Endodermal cell (in vitro differentiated cells): ENCODE results near the gene KIAA1217. TPM values are rescaled to one million over a fixed set of nuclear protein-coding genes. Genes with fewer than 3 reads are reported as not detected.

Source experiments
- DNase-seq: peaks from one replicate; pipeline ENCODE4 v3.0.0-alpha.2; 2017
- H3K27ac ChIP-seq: 2 replicates; pipeline ENCODE4 v1.5.1; 2013; ENCODE audit warnings: mild to moderate bottlenecking, low read depth, low read length, moderate library complexity
- H3K27me3 ChIP-seq: 2 replicates; pipeline ENCODE4 v1.6.1; 2013; ENCODE audit warnings: mild to moderate bottlenecking, low read length, moderate library complexity; ENCODE audit not compliant: insufficient read depth, control insufficient read depth, poor library complexity, severe bottlenecking
- H3K36me3 ChIP-seq: 2 replicates; pipeline ENCODE4 v1.7.0; 2013; ENCODE audit warnings: mild to moderate bottlenecking, low read length, moderate library complexity; ENCODE audit not compliant: control insufficient read depth, insufficient read depth
- H3K4me1 ChIP-seq: one replicate; pipeline ENCODE4 v1.7.0; 2013; ENCODE audit warnings: low read length; ENCODE audit not compliant: control insufficient read depth, insufficient read depth
- H3K4me3 ChIP-seq: 2 replicates; pipeline ENCODE4 v1.5.1; 2013; ENCODE audit warnings: mild to moderate bottlenecking, low read length, moderate library complexity
- H3K9ac ChIP-seq: 2 replicates; pipeline ENCODE4 v1.6.1; 2013; ENCODE audit warnings: mild to moderate bottlenecking, low read length, moderate library complexity; ENCODE audit not compliant: poor library complexity, severe bottlenecking; ENCODE audit errors: extremely low read depth
- H3K9me3 ChIP-seq: 2 replicates; pipeline ENCODE4 v1.6.1; 2013; ENCODE audit warnings: mild to moderate bottlenecking, low read length, moderate library complexity; ENCODE audit not compliant: control insufficient read depth
- H3K27ac Mint-ChIP-seq: 2 replicates; pipeline ENCODE4 v1.8.0; 2020; ENCODE audit warnings: mixed read lengths
- H3K27me3 Mint-ChIP-seq: 2 replicates; pipeline ENCODE4 v1.8.0; 2021; ENCODE audit warnings: mild to moderate bottlenecking, mixed read lengths; ENCODE audit not compliant: insufficient read depth
- H3K36me3 Mint-ChIP-seq: 2 replicates; pipeline ENCODE4 v1.8.0; 2020; ENCODE audit warnings: low read depth, mixed read lengths
- H3K4me1 Mint-ChIP-seq: 2 replicates; pipeline ENCODE4 v1.8.0; 2020; ENCODE audit warnings: mixed read lengths
- H3K4me3 Mint-ChIP-seq: 2 replicates; pipeline ENCODE4 v1.8.0; 2020; ENCODE audit warnings: mild to moderate bottlenecking, moderate library complexity, mixed read lengths
- H3K9me3 Mint-ChIP-seq: 2 replicates; pipeline ENCODE4 v1.8.0; 2020; ENCODE audit warnings: mild to moderate bottlenecking, mixed read lengths
- CTCF ChIP-seq: fragments of 200-600 bp; sonication (generic); conservative IDR thresholded peaks from 2 replicates; pipeline ENCODE4 v1.5.0; 2021; ENCODE audit warnings: antibody characterized with exemption, mild to moderate bottlenecking
- WGBS, 2 experiments: methylation state at CpG; one replicate each; pipeline versions ENCODE4 v1.1.5 to v1.1.7; 2013; ENCODE audit warnings: missing lambda C conversion rate in 2 of 2, mixed read lengths in 1 of 2; ENCODE audit not compliant: insufficient coverage in 1 of 2, insufficient read length in 1 of 2; 5-methylcytosine and 5-hydroxymethylcytosine counted together
- total RNA-seq, 2 donors: library from RNA; stranded (reverse); fragmentation: NEBNext Ultra II Directional in 1 of 2; extraction: Animal tissue kit (Norgen Biotek cat#: 25700) in 1 of 2; gene quantifications; 2 replicates in 1 of 2; 3 replicates in 1 of 2; pipeline ENCODE4 v1.2.1, GENCODE V29; 2021

The KIAA1217 gene
- total RNA-seq, 2 donors from 2014 or later: 25.4 to 27.2 TPM

DNA sequence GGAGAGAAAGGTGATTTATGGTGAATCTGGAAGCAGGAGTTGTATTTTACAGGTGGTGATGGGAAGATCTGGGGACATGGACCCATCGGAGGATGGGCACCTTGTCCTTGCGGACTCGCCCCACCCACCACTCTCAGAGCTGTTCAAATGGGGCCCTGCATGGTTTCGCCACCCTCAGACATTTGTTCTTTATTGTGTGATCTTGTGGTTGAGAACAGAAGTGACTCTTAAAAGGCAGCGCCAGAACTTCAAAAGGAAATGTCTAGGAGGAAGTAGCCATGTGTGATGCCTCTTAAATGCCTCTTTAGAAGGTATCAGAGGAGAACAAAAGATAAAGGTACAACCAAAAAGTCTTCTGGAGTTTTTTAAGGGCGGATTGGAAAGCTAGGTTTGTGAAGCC is 205.7 kb downstream of the KIAA1217 start:
- Mint-ChIP-seq H3K4me1 (peaks cover 10% of the 10 kb centered on the region), H3K27me3 (no peaks in the 10 kb centered on the region), H3K9me3 (no peaks in the 10 kb centered on the region), H3K36me3 (no peaks in the 10 kb centered on the region), H3K4me3 (no peak overlapping the region), H3K27ac (no peak overlapping the region)
- H3K4me3 ChIP-seq: no peak overlapping the region
- DNase-seq: no peak
- H3K9me3 ChIP-seq: no peaks in the 10 kb centered on the region
- no peak overlapping the region for H3K9ac ChIP-seq
- H3K27ac ChIP-seq: no peak overlapping the region
- no peaks in the 10 kb centered on the region for H3K36me3 ChIP-seq
- H3K27me3 ChIP-seq: no peaks in the 10 kb centered on the region
- TF ChIP-seq CTCF: no peak
- WGBS, 2 experiments: 94 to 100% methylated on average over 3 to 6 of the region's 6 CpGs
- no peaks in the 10 kb centered on the region for H3K4me1 ChIP-seq

DNA sequence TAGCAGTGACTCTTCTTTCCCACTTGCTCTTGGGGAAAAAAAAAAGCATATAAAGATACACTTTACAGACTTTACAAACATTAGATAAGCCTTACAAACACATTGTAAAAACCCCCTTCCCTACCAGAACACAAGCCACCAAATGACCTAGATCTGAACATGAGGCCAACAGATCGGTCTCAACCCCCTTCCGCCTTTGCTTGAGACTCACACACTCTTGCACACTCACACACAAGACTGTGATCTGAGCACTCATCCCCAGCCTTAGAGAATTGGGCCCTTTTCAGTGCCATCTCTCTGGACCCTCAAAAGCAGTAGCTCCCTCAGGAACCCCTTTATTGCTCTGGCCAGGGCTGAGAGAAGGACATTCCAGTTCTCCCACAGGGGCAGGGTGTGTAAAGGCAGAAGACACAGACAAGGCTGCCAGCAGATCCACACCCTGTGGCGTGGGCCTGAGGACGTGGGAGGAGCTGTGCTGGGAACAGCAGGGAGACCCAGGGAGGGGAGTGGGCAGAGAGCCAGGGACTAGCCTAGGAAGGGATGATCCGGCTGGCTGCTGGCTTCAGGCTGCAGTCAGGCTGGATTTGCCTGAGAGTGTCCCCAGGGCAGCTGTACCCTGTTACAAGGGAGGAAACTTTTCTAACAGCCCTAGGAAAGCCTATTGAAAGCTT is 206.7 kb downstream of the KIAA1217 start:
- no peak overlapping the region for H3K9ac ChIP-seq
- H3K36me3 ChIP-seq: no peaks in the 10 kb centered on the region
- H3K4me1 Mint-ChIP-seq: peaks cover 10% of the 10 kb centered on the region
- H3K27ac ChIP-seq: no peak overlapping the region
- TF ChIP-seq CTCF: no peak
- H3K27me3 Mint-ChIP-seq: no peaks in the 10 kb centered on the region
- H3K4me3 Mint-ChIP-seq: no peak overlapping the region
- no peaks in the 10 kb centered on the region for H3K9me3 Mint-ChIP-seq
- H3K9me3 ChIP-seq: no peaks in the 10 kb centered on the region
- H3K27me3 ChIP-seq: no peaks in the 10 kb centered on the region
- H3K27ac Mint-ChIP-seq: peak overlapping the region; percentile 41
- H3K4me1 ChIP-seq: no peaks in the 10 kb centered on the region
- DNase-seq: peak; percentile 56
- no peak overlapping the region for H3K4me3 ChIP-seq
- H3K36me3 Mint-ChIP-seq: no peaks in the 10 kb centered on the region
- 76 to 83% methylated on average over 1 to 5 of the region's 5 CpGs for WGBS, 2 experiments

DNA sequence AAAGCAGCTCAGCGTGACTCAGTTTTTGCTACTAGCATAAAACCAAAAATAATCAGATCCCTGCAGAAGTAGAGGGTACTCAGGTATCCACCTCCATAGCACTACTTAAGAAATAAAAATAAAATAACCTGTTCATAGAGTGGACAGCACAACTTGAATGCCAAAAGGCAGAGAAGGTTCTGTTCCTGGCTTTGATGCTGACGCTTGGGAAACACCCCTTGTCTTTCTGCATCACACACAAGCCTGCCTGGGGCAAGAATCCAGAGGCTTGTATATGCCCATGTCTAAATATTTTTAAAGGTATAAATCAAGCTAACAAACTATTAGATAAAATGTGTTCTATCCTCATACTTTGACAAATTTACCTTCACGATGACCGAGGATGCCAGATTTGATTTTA is 207.3 kb downstream of the KIAA1217 start:
- no peak for TF ChIP-seq CTCF
- no peak overlapping the region for H3K27ac ChIP-seq
- H3K9ac ChIP-seq: no peak overlapping the region

More for the DNA sequence above, 207.3 kb downstream of the KIAA1217 start:
- Mint-ChIP-seq H3K36me3 (no peaks in the 10 kb centered on the region), H3K27ac (no peak overlapping the region), H3K4me1 (peaks cover 10% of the 10 kb centered on the region), H3K9me3 (no peaks in the 10 kb centered on the region), H3K27me3 (no peaks in the 10 kb centered on the region), H3K4me3 (no peak overlapping the region)
- Histone ChIP-seq H3K9me3 (no peaks in the 10 kb centered on the region), H3K4me3 (no peak overlapping the region), H3K36me3 (no peaks in the 10 kb centered on the region), H3K4me1 (no peaks in the 10 kb centered on the region), H3K27me3 (no peaks in the 10 kb centered on the region)
- no peak for DNase-seq
- WGBS, 2 experiments: 89 to 100% methylated on average over 3 to 4 of the region's 4 CpGs
